HG03280 (cell line): ENCODE data around the gene EFHC2.
A peak's percentile ranks its signal among the peaks of the same experiment; 100 is the strongest.
"Not testable (repeated sequence)": the region's sequence is repeated elsewhere in the genome, so short reads cannot be mapped to it uniquely, and the experiment has no call there.

Experiments used
- ATAC-seq: cut with Tn5 transposase; IDR thresholded peaks from one replicate; pipeline ENCODE4 v1.9.1; 2021; ENCODE audit warnings: mild to moderate bottlenecking, moderate library complexity; ENCODE audit not compliant: unreplicated experiment

Gene EFHC2

DNA sequence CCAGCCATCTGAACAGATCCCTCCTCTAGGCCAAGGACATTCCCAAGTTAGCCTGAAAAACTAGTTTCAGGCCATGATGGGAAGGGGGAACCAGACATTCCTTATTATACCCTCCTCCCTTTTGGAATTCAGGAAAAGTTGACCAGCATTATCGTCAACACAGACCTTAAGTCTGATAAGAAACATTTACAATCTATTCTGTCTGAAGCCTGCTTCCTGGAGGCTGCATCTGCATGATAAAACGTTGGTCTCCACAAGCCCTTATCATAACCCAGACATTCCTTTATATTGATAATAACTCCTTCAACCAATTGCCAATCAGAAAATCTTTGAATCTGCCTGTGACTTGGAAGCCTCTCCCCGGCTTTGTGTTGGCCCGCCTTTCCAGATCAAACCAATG is 44.3 kb downstream of the EFHC2 start:
- no peak for ATAC-seq

DNA sequence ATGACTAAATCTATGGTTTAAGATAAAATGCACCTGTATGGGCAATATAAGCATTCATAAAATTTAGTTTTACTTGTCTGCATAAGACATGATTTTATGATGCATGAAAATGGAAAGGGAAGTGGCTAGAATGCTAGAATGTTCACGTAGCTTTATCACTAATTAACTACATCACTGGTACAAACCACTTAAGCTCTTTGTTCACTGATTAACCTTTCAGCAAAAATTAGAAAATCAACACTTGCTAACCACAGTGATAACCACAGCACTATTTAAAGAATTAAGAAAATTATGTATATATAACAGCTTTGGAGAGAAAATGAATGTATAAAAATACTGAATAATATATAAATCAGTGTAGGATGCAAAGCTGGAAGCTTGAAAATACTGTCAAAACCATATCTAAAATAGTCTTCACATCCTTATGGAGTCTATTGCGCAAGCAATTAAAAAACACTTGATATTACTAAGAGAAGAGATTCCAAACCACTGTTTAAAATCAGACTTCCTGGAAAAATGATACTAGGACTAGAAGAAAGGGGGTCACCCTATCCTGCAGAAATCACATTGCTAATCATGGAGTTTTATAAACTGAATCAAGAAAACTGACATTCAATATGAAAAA is 51.9 kb downstream of the EFHC2 start:
- no peak for ATAC-seq

GRCh38 chrX:44290718-44291117 is 52.8 kb downstream of the EFHC2 start:
- no peak for ATAC-seq

DNA sequence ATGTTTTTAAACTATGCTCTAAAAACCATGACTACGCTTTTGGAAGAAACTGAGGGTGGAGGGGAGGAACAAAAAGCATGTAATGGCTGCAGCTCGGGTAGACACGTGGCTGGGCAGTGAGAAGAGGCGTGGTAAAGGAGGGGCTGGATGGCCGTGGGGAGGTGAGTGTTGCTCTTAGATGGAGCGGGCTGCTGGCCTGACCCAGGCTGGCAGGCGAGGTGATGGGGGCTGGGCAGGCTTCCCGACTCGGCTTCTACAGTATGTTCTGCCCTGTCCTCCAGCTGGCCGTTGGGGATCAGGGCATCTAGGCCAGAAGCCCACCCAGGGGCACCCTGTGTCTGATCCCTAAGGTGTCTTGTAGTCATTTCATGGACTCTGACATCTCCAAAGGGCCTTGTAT is 60.7 kb downstream of the EFHC2 start:
- ATAC-seq = no peak

DNA sequence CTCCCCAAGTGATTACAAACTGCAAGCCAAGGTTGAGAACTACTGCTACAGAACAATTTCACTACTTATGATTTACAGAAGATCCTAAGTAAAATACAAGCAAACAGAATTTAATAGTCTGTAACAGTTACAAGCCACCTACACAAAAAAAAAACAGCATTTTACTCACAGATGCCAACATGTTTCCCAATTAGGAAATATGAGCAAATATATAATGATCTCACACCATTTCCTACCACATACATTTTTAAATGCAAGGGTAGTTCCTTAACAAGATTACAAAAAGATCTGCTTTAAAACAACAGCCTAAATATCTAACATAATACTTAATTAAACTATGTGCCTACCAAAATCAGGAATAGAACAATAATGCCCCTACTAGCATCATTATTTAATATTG is 63.4 kb downstream of the EFHC2 start:
- no peak for ATAC-seq

DNA sequence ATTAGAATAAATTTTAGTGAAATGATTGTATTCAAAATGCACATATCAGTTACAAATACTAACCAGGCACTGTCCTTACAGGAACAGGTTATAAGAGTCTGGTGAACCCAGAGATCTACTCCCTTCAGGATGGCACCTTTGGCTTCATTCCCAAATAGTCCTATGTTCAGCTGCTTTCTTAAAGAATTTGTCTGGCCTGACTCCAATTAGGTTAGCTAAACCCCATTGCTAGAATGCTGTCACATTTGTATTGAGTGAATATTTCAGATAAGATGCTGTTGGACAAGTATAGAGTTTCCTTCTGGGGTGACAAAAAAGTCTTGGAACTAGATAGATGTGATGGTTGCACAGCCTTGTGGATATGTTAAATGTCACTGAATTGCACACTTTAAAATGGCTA is 69.4 kb downstream of the EFHC2 start:
- no peak for ATAC-seq

DNA sequence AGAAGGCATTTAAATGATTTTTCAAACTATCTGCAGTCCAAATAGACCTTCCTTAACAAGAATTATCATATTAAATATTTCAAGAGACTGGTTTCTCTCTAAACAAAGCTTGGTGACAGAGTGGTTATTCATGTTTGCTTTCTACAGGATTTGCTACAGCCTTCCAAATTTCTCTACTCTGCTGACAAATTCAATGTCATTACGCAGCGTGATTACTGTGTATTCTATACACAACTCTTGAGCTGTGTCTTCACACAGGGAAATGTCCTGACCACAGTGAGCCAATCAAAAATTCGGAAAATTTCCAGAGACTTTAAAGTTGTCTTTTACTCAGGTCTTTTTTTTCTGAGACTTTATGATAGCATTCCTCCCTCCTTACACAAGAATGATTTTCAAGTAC is 75.6 kb downstream of the EFHC2 start:
- ATAC-seq = no peak

DNA sequence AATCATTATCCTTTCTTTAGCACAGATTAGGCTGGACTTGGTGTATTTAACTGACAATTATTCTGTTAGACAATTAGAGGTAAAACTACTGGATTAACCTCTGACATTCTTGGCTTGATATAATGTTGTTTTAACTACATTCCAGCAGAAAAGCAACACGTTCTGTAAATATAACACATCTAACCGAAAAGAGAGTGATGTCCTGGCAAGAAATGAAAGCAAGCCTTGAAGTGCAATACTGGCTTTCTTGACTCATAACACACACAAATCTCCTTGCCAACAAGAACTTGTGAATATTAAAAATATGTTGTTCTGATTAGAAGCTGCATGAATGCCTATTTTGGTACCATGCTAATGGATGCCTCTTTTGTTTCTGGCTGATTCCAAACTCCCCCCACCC is 76.4 kb downstream of the EFHC2 start:
- no peak for ATAC-seq

DNA sequence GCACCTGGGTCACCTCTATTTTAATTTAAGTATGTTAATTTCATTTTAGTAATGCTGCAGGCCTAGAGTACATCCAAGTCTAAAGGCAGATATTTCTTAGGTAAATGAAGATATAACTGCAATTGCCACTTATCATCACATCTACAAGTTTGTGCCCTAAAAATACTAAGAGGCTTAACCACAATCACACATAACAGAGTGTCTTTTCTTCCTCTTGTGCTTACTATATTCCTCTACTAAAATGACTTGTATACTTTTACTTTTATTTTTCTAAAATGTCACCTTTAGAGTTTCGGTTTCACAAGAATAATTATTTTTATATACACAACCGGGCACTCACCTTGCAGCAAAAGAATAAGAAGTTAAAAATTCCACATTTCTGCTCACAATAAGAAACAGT is 77.9 kb downstream of the EFHC2 start:
- no peak for ATAC-seq

DNA sequence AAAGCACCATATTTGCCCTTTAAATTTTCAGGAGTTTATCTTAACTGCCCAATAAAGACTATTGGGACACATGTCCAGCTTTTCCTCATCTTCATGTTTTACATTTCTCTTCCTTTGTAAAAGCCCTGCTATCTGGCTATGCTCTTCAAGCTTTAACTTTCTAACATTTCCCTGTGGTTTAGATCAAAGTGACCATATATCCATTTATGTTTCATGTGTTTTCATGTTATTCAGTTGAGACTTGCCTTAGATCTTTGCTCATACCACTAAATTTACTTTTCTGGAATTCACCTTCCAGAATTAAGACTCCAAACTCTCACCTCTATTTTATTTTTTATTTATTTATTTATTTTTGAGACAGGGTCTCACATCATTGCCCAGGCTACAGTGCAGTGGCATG is 78.5 kb downstream of the EFHC2 start:
- no peak for ATAC-seq

GRCh38 chrX:44261286-44261685 is 82.2 kb downstream of the EFHC2 start:
- ATAC-seq = no peak

GRCh38 chrX:44260609-44261008 is 82.9 kb downstream of the EFHC2 start:
- ATAC-seq = no peak

DNA sequence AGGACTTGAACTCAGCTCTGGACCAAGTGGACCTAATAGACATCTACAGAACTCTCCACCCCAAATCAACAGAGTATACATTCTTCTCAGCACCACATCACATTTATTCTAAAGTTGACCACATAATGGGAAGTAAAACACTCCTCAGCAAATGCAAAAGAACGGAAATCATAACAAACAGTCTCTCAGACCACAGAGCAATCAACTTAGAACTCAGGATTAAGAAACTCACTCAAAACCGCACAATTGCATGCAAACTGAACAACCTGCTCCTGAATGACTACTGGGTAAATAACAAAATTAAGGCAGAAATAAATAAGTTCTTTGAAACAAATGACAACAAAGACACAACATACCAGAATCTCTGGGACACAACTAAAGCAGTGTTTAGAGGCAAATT is 87.7 kb downstream of the EFHC2 start:
- not testable (repeated sequence) for ATAC-seq

DNA sequence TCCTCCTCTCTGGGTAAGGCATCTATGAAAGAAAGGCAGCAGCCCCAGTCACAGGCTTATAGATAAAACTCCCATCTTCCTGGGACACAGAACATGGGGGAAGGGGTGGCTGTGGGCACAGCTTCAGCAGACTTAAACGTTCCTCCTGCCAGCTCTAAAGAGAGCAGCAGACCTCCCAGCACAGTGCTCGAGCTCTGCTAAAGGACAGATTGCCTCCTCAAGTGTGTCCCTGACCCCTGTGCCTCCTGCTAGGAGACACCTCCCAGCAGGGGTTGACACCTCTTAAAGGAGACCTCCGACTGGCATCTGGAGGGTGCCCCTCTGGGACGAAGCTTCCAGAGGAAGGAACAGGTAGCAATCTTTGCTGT is 89.9 kb downstream of the EFHC2 start:
- peak; percentile 27 for ATAC-seq

- peak; percentile 85 for ATAC-seq
Measured at GRCh38 chrX:44252688-44253574, 90.5 kb downstream of the EFHC2 start.

DNA sequence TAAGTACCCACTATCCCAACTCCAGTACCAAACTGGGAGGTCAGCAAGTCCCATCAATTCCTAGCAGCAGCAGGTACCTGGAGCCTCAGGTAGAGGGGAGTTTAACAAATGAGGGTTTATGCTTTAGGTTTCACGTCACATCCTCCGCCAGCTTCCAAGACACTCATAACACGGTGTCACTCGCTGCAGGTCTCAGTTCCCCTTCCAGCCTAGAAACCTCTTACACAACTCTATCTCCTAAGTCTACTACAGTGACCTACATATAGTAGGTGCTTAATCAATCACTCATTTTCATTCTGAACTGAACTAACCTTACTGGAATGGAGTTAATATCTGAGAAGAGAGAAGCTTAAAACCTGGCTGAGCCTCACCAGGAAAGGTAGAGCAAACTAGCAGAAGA is 96.0 kb downstream of the EFHC2 start:
- ATAC-seq = no peak

DNA sequence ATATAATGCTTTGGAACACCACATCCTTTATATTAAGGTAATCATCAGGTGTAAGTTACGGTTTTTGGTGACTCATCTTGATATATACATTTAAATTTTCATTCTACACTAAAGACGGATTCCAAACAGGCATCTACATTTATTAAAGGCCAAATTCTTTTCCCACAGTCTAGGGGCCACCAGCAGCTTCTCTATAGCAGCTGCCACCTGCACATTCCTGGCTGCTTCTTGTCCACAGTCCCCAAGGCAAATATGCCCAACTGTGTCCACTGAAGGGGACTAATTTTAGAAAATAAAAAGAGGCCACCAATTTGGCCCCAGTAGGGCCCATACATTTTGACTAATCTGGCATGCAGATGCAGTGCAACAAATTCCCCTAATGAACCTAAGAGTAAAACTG is 96.6 kb downstream of the EFHC2 start:
- ATAC-seq = no peak

GRCh38 chrX:44245733-44246132 is 97.7 kb downstream of the EFHC2 start:
- no peak for ATAC-seq

DNA sequence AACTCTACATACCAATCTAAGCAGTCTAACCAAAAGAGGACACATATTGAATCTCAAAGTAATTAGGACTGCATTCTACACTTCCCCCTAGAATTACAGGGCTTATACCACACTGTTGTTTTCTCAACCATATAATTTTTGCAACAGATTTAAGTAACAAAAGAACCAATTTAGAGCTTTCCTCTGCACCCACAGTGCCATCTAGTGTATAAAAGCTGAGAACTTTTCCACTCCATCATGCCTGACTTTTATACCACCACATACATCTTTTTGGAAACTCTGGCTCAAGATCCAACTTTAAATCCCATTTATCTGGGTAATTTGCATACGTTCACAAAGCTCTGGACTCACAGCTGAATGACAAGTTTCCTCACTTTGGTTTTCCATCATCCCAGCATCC is 99.5 kb downstream of the EFHC2 start:
- ATAC-seq = no peak

DNA sequence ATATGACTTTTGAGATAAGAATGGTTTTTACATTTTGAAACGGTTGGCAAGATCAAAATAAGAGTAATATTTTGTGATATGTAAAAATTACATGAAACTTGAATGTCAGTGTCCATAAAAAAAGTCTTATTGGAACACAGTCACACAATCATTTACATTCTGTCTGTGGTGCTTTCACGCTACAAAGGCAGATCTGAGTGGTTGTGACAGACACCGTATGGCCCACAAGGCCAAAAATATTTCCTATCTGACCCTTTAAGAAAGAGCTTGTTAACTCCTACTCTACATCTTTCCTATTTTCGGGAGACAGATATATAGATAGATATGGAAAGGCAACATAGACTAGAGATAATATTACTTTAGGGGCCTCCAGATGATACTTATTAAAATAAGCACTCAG is 101.9 kb downstream of the EFHC2 start:
- no peak for ATAC-seq

- ATAC-seq = no peak
Measured at GRCh38 chrX:44240036-44240435, 103.4 kb downstream of the EFHC2 start.

DNA sequence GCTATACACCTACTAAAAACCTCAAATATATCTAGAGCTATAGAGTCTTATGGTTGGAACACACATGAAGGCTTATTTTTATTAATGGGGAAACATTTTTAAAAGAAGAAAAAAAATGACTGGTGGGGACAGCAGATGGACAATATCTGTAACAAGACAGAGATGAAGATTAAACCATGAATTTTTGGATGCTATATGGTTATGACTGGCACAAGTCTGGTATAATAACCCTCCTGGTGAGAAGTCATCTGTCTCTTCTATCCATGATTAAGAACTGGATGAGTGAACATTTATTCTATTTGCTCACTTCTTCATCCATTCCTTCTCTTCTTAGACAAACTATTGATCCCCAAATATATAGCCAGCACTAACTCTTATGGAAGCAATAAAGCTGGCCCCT is 104.4 kb downstream of the EFHC2 start:
- ATAC-seq = no peak

DNA sequence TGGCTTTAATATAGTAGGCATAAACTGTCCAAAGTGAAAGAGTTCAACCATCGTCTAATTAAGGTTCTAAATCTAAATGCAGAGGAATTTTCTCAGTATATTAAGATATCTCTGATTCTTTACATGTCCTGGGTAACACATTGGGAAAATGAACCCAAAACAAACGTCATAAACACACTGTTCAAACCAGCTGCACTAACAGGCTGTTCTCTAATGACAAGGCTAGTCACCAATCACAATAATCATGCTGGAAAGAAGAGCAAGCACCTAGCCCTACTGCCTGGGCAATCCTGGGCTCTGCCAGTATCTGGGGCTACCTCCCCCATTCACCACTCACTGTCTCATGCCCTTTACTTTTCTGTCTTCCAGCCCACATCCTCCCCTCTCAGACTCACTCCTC is 107.9 kb downstream of the EFHC2 start:
- no peak for ATAC-seq
